ENCODE results near the gene ARMC2.

Gene ARMC2

GRCh38 chr6:108995296-108995695 lies 147.1 kb downstream of the ARMC2 start:
- no peak for TF ChIP-seq CTCF (IDR thresholded peaks at IDR 0.05)
- Histone ChIP-seq H3K4me1 (ENCODE audit: control insufficient read depth in 1 of 2, insufficient read depth in 1 of 2, low read depth in 1 of 2, low read length in 1 of 2) (no peaks in the 10 kb centered on the region), H3K27me3 (no peaks in the 10 kb centered on the region), H3K27ac (no peak overlapping the region), H3K9me3 (no peaks in the 10 kb centered on the region), H3K36me3 (peaks cover 72% of the 10 kb centered on the region), H3K4me3 (ENCODE audit: low read depth in 1 of 2, low read length in 1 of 2) (no peak overlapping the region)

DNA sequence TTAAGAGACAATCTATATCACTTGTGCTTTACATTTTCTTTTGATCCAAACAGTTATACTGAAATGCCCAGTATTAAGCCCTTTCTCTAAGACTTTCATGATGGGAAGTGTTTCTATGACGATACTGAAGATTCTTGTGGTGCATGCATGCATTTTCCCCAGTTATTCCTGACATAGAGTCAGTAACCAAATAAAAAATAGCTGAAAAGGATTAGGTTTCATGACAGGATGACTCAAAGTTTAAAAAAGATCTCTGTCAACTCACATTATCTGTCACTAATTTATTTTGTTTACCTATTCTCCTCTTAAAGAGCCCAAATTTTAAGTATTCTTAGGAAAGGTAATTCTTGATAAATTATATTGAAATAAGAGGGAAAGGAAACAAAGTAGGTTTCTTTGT lies 148.0 kb downstream of the ARMC2 start:
- Histone ChIP-seq H3K36me3 (peaks cover 73% of the 10 kb centered on the region), H3K27me3 (no peaks in the 10 kb centered on the region), H3K9me3 (no peaks in the 10 kb centered on the region)

GRCh38 chr6:108998485-108998884 lies 150.3 kb downstream of the ARMC2 start:
- TF ChIP-seq CTCF (IDR thresholded peaks at IDR 0.05) = no peak
- Histone ChIP-seq H3K27ac (no peak overlapping the region), H3K9me3 (no peaks in the 10 kb centered on the region), H3K36me3 (peaks cover 54% of the 10 kb centered on the region), H3K4me3 (ENCODE audit: low read depth in 1 of 2, low read length in 1 of 2) (no peak overlapping the region), H3K27me3 (no peaks in the 10 kb centered on the region), H3K4me1 (ENCODE audit: control insufficient read depth in 1 of 2, insufficient read depth in 1 of 2, low read depth in 1 of 2, low read length in 1 of 2) (no peaks in the 10 kb centered on the region)

More for the DNA sequence above, 148.0 kb downstream of the ARMC2 start:
- H3K4me3 ChIP-seq (ENCODE audit: low read depth in 1 of 2, low read length in 1 of 2) = no peak overlapping the region
- TF ChIP-seq CTCF (IDR thresholded peaks at IDR 0.05) = no peak
- H3K27ac ChIP-seq = no peak overlapping the region
- no peaks in the 10 kb centered on the region for H3K4me1 ChIP-seq (ENCODE audit: control insufficient read depth in 1 of 2, insufficient read depth in 1 of 2, low read depth in 1 of 2, low read length in 1 of 2)

DNA sequence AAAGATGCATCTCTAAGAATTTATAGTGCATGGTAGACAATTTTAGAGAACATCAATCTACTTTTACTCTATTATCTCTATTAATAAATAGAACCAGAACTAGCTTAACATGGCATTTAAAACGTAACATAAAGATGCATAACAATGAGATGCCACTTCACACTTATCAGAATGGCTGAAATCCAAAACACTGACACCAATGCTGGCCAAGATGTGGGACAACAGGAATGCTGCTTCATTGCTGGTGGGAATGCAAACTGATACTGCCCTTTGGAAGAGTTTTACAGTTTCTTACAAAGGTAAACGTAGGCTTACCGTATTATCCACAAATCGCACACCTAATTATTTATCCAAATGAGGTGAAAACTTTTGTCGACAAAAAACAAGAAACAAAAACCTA lies 151.2 kb downstream of the ARMC2 start:
- Histone ChIP-seq H3K9me3 (no peaks in the 10 kb centered on the region), H3K4me1 (ENCODE audit: control insufficient read depth in 1 of 2, insufficient read depth in 1 of 2, low read depth in 1 of 2, low read length in 1 of 2) (no peaks in the 10 kb centered on the region), H3K36me3 (peaks cover 45% of the 10 kb centered on the region), H3K27me3 (no peaks in the 10 kb centered on the region), H3K27ac (no peak overlapping the region), H3K4me3 (ENCODE audit: low read depth in 1 of 2, low read length in 1 of 2) (no peak overlapping the region)
- no peak for TF ChIP-seq CTCF (IDR thresholded peaks at IDR 0.05)

DNA sequence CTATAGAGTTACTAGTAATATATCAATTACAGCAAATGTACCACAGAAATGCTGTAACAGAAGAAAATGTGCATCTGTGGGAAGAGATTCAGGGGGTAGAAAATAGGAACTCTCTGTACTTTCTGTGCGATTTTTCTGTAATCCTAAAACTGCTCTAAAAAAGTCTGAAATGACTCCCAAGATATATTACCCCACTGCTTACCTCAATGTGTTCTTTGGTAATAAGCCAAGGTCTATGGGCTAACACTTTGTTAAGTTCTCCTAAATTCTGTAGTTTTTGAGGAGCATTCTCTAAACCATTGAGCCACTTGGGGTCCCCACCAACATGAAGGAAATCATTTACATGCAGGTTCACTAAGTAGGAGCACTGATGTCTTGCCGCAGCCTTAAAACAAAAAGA lies 152.1 kb downstream of the ARMC2 start:
- H3K4me1 ChIP-seq (ENCODE audit: control insufficient read depth in 1 of 2, insufficient read depth in 1 of 2, low read depth in 1 of 2, low read length in 1 of 2) = no peaks in the 10 kb centered on the region
- peaks cover 45% of the 10 kb centered on the region for H3K36me3 ChIP-seq
- no peak overlapping the region for H3K27ac ChIP-seq
- H3K9me3 ChIP-seq = no peaks in the 10 kb centered on the region
- H3K4me3 ChIP-seq (ENCODE audit: low read depth in 1 of 2, low read length in 1 of 2) = no peak overlapping the region
- TF ChIP-seq CTCF (IDR thresholded peaks at IDR 0.05) = no peak
- no peaks in the 10 kb centered on the region for H3K27me3 ChIP-seq
